Esophagus muscularis mucosa (tissue), 4 donors: ENCODE results near the gene NTM. TPM values are rescaled to one million over a fixed set of nuclear protein-coding genes. Genes with fewer than 3 reads are reported as not detected.

Source experiments
- DNase-seq: peaks from one replicate; pipeline ENCODE4 v3.0.0-alpha.2; 2017; ENCODE audit errors: extremely low spot score
- H3K27ac ChIP-seq, 4 donors: fragments of 200-600 bp; sonication (generic); replicated peaks in 1 of 4; 1 replicate in 3 of 4; 2 replicates in 1 of 4; pipeline ENCODE4 v1.5.1; 2016 to 2019; ENCODE audit warnings: mild to moderate bottlenecking in 1 of 4
- H3K27me3 ChIP-seq, 4 donors: fragments of 200-600 bp; sonication (generic); one replicate each; pipeline versions ENCODE4 v1.5.1 to v1.6.0; 2016 to 2019
- H3K36me3 ChIP-seq, 4 donors: fragments of 200-600 bp; sonication (generic); one replicate each; pipeline ENCODE4 v1.5.1; 2016 to 2019
- H3K4me1 ChIP-seq, 4 donors: fragments of 200-600 bp; sonication (generic); one replicate each; pipeline ENCODE4 v1.5.1; 2016 to 2019
- H3K4me3 ChIP-seq, 4 donors: fragments of 200-600 bp; sonication (generic); 1 replicate in 2 of 4; 2 replicates in 2 of 4; pipeline ENCODE4 v1.5.1; 2016 to 2019; ENCODE audit warnings: mild to moderate bottlenecking in 4 of 4, moderate library complexity in 1 of 4
- H3K9me3 ChIP-seq, 4 donors: fragments of 200-600 bp; sonication (generic); 1 replicate in 3 of 4; 2 replicates in 1 of 4; pipeline ENCODE4 v1.5.1; 2016 to 2019
- CTCF ChIP-seq, 3 experiments: fragments of 200-600 bp in 2 of 3; fragments of 450-650 bp in 1 of 3; sonication (generic) in 2 of 3; IDR thresholded peaks; one replicate each; pipeline ENCODE4 v1.5.1; 2017 to 2019; ENCODE audit warnings: antibody characterized with exemption in 3 of 3, mild to moderate bottlenecking in 2 of 3, moderate library complexity in 1 of 3
- EP300 ChIP-seq: sonication (generic); formaldehyde crosslinking; IDR thresholded peaks from one replicate; pipeline ENCODE4 v1.6.1; 2017; ENCODE audit warnings: antibody characterized with exemption
- POLR2A ChIP-seq: fragments of 450-650 bp; IDR thresholded peaks from one replicate; pipeline ENCODE4 v1.6.1; 2017; ENCODE audit warnings: antibody characterized with exemption, moderate library complexity, mild to moderate bottlenecking, low read depth
- POLR2AphosphoS5 ChIP-seq, 2 donors: sonication (generic); formaldehyde crosslinking; IDR thresholded peaks; one replicate each; pipeline ENCODE4 v1.6.1; 2017; ENCODE audit warnings: antibody characterized with exemption in 2 of 2
- WGBS: methylation state at CpG from one replicate; pipeline ENCODE4 v1.1.5; 2018; 5-methylcytosine and 5-hydroxymethylcytosine counted together
- intact Hi-C: fragments of 100-400 bp; cut with DNase I; formaldehyde crosslinking; loops from one replicate; pipeline ENCODE4 v1.15.1; 2023
- total RNA-seq, 4 donors: library from RNA; depleted of rRNA; stranded (reverse); fragments of >200 nt; gene quantifications; one replicate each; pipeline versions ENCODE4 v1.1.0 to v1.2.1, GENCODE V29; 2016

NTM gene
- total RNA-seq, 4 donors from 2014 or later = 5.6 to 25.3 (median 8.3) TPM

GRCh38 chr11:131454490-131454889 is 84.1 kb downstream of the NTM start:
- DNase-seq = no peak
- Histone ChIP-seq H3K4me1 (no peaks in the 10 kb centered on the region), H3K27ac (no peak overlapping the region), H3K27me3 (peaks cover 0 to 11% (median 0%) of the 10 kb centered on the region in 4 donors), H3K4me3 (no peak overlapping the region), H3K9me3 (no peaks in the 10 kb centered on the region), H3K36me3 (no peaks in the 10 kb centered on the region)
- TF ChIP-seq CTCF (IDR thresholded peaks at IDR 0.05) (no peak), POLR2AphosphoS5 (IDR thresholded peaks at IDR 0.05) (no peak), POLR2A (no peak), EP300 (no peak)
- WGBS = 52% methylated on average over 5 of the region's 5 CpGs
- intact Hi-C loops = no loop called here

- Histone ChIP-seq H3K27ac (no peak overlapping the region), H3K4me1 (no peaks in the 10 kb centered on the region), H3K36me3 (no peaks in the 10 kb centered on the region), H3K4me3 (no peak overlapping the region), H3K27me3 (peaks cover 0 to 11% (median 0%) of the 10 kb centered on the region in 4 donors), H3K9me3 (no peaks in the 10 kb centered on the region)
- no peak for TF ChIP-seq POLR2A
- TF ChIP-seq CTCF (IDR thresholded peaks at IDR 0.05) = no peak
- TF ChIP-seq EP300 = no peak
- no peak for TF ChIP-seq POLR2AphosphoS5 (IDR thresholded peaks at IDR 0.05)
- 75% methylated on average over 9 of the region's 9 CpGs for WGBS
- intact Hi-C loops = no loop called here
- no peak for DNase-seq
These were observed 84.6 kb downstream of the NTM start for GRCh38 chr11:131454989-131455388.

GRCh38 chr11:131455843-131456704 is 85.7 kb downstream of the NTM start:
- Histone ChIP-seq H3K27ac (no peak overlapping the region), H3K4me3 (no peak overlapping the region), H3K4me1 (no peaks in the 10 kb centered on the region), H3K27me3 (peaks cover 0 to 11% (median 0%) of the 10 kb centered on the region in 4 donors), H3K36me3 (no peaks in the 10 kb centered on the region), H3K9me3 (no peaks in the 10 kb centered on the region)
- DNase-seq = no peak
- TF ChIP-seq POLR2A (no peak), CTCF (IDR thresholded peaks at IDR 0.05) (no peak), EP300 (no peak), POLR2AphosphoS5 (IDR thresholded peaks at IDR 0.05) (no peak)
- WGBS = 68% methylated on average over 9 of the region's 9 CpGs
- intact Hi-C loops = no loop called here

GRCh38 chr11:131457163-131457562 is 86.7 kb downstream of the NTM start:
- Histone ChIP-seq H3K27me3 (peaks cover 0 to 5% (median 0%) of the 10 kb centered on the region in 4 donors), H3K9me3 (no peaks in the 10 kb centered on the region), H3K36me3 (no peaks in the 10 kb centered on the region), H3K4me1 (no peaks in the 10 kb centered on the region), H3K4me3 (no peak overlapping the region), H3K27ac (no peak overlapping the region)
- no peak for TF ChIP-seq POLR2AphosphoS5 (IDR thresholded peaks at IDR 0.05)
- whole genome bisulfite sequencing = 56% methylated on average over 3 of the region's 3 CpGs
- DNase-seq = no peak
- intact Hi-C loops = no loop called here

GRCh38 chr11:131458421-131458820 is 88.0 kb downstream of the NTM start:
- H3K27ac ChIP-seq = no peak overlapping the region
- intact Hi-C loops = no loop called here
- no peak for DNase-seq
- H3K27me3 ChIP-seq = peaks cover 0 to 15% (median 0%) of the 10 kb centered on the region in 4 donors
- H3K4me1 ChIP-seq = no peaks in the 10 kb centered on the region
- 31% methylated on average over 3 of the region's 3 CpGs for WGBS
- TF ChIP-seq POLR2A (no peak), CTCF (IDR thresholded peaks at IDR 0.05) (no peak), EP300 (no peak), POLR2AphosphoS5 (IDR thresholded peaks at IDR 0.05) (no peak)
- H3K4me3 ChIP-seq = no peak overlapping the region
- no peaks in the 10 kb centered on the region for H3K36me3 ChIP-seq
- H3K9me3 ChIP-seq = no peaks in the 10 kb centered on the region
